Measurements from ENCODE around the gene ADCY5. TPM values are rescaled to one million over a fixed set of nuclear protein-coding genes. Genes with fewer than 3 reads are reported as not detected.

Gene ADCY5
- total RNA-seq, 1 donor from 2014 or later: 29.8 TPM

- DNase-seq (ENCODE audit: low spot score in 2 of 2) (no peak), FAIRE-seq (no peak)
Measured at GRCh38 chr3:123459862-123460261, 11.0 kb upstream of the ADCY5 start.

- DNase-seq (ENCODE audit: low spot score in 2 of 2): no peak
- no peak for FAIRE-seq
Measured at GRCh38 chr3:123458255-123458654, 9.4 kb upstream of the ADCY5 start.

- DNase-seq (ENCODE audit: low spot score in 2 of 2) (no peak), FAIRE-seq (no peak)
Measured at GRCh38 chr3:123457841-123458240, 9.0 kb upstream of the ADCY5 start.

GRCh38 chr3:123453675-123454074 is 4.8 kb upstream of the ADCY5 start:
- FAIRE-seq: no peak
- DNase-seq (ENCODE audit: low spot score in 2 of 2): no peak

GRCh38 chr3:123451186-123451585 is 2.3 kb upstream of the ADCY5 start:
- DNase-seq (ENCODE audit: low spot score in 2 of 2): no peak
- no peak for FAIRE-seq

- FAIRE-seq: no peak
- DNase-seq (ENCODE audit: low spot score in 2 of 2): peak; percentile 64 to 67
Measured at GRCh38 chr3:123449997-123450604, 1.2 kb upstream of the ADCY5 start.

GRCh38 chr3:123449102-123449996 is 459 bp upstream of the ADCY5 start:
- DNase-seq (ENCODE audit: low spot score in 2 of 2): peak; percentile 65 to 83
- no peak for FAIRE-seq

- FAIRE-seq: no peak
- DNase-seq (ENCODE audit: low spot score in 2 of 2): peak; percentile 68 to 70
Measured at GRCh38 chr3:123447749-123448517, 957 bp downstream of the ADCY5 start.

- FAIRE-seq (no peak), DNase-seq (ENCODE audit: low spot score in 2 of 2) (no peak)
Measured at GRCh38 chr3:123447416-123447748, 1.5 kb downstream of the ADCY5 start.

- DNase-seq (ENCODE audit: low spot score in 2 of 2) (no peak), FAIRE-seq (no peak)
Measured at GRCh38 chr3:123446610-123447109, 2.2 kb downstream of the ADCY5 start.

GRCh38 chr3:123446210-123446609 is 2.7 kb downstream of the ADCY5 start:
- no peak for DNase-seq (ENCODE audit: low spot score in 2 of 2)
- no peak for FAIRE-seq

- DNase-seq (ENCODE audit: low spot score in 2 of 2) (no peak), FAIRE-seq (no peak)
Measured at GRCh38 chr3:123445702-123446101, 3.2 kb downstream of the ADCY5 start.

- FAIRE-seq (no peak), DNase-seq (ENCODE audit: low spot score in 2 of 2) (no peak)
Measured at GRCh38 chr3:123444744-123445143, 4.1 kb downstream of the ADCY5 start.

- FAIRE-seq (no peak), DNase-seq (ENCODE audit: low spot score in 2 of 2) (peak in 1 of 2 donors; percentile 45)
Measured at GRCh38 chr3:123444023-123444422, 4.9 kb downstream of the ADCY5 start.

- no peak for DNase-seq (ENCODE audit: low spot score in 2 of 2)
- FAIRE-seq: no peak
Measured at GRCh38 chr3:123442908-123443307, 6.0 kb downstream of the ADCY5 start.

- FAIRE-seq: no peak
- DNase-seq (ENCODE audit: low spot score in 2 of 2): no peak
Measured at GRCh38 chr3:123442125-123442524, 6.8 kb downstream of the ADCY5 start.

GRCh38 chr3:123439806-123440580 is 8.9 kb downstream of the ADCY5 start:
- FAIRE-seq (no peak), DNase-seq (ENCODE audit: low spot score in 2 of 2) (no peak)

- no peak for FAIRE-seq
Measured at GRCh38 chr3:123432832-123433523, 15.9 kb downstream of the ADCY5 start.

GRCh38 chr3:123431658-123432324 is 17.1 kb downstream of the ADCY5 start:
- DNase-seq (ENCODE audit: low spot score in 2 of 2) (no peak), FAIRE-seq (no peak)

More at GRCh38 chr3:123432832-123433523, 15.9 kb downstream of the ADCY5 start:
- DNase-seq (ENCODE audit: low spot score in 2 of 2): no peak

Data from frontal cortex (tissue), 4 donors.